ENCODE data around the gene SETD2. TPM values are rescaled to one million over a fixed set of nuclear protein-coding genes. Genes with fewer than 3 reads are reported as not detected.

SETD2 gene
- polyA plus RNA-seq, 1 experiment: 30.8 TPM

GRCh38 chr3:46984591-46985459, 179.1 kb downstream of the SETD2 start:
- Histone ChIP-seq H3K4me3 (ENCODE audit: low read depth, low read length) (no peak overlapping the region), H3K27me3 (ENCODE audit: control insufficient read depth, insufficient read depth, low read length) (no peaks in the 10 kb centered on the region), H3K27ac (ENCODE audit: low read depth, low read length) (no peak overlapping the region), H3K9me3 (ENCODE audit: control insufficient read depth, insufficient read depth, low read length) (no peaks in the 10 kb centered on the region; the same call in 1 of the 2 replicates)
- ChIA-PET POLR2A (no interaction called here), CTCF (interaction anchor here (1.0 kb wide), 1 partner anchor 61 kb away, joined by 3 read pairs; no protein-coding TSS in a partner anchor)
- no peak for DNase-seq (ENCODE audit: low read depth, low spot score)
- TF ChIP-seq CTCF (IDR thresholded peaks at IDR 0.05; ENCODE audit: low read depth, low read length): no peak

- CTCF ChIA-PET: interaction anchor here (1.3 kb wide), 1 partner anchor 59 kb away, joined by 3 read pairs; no protein-coding TSS in a partner anchor
These were observed 181.4 kb downstream of the SETD2 start for GRCh38 chr3:46982546-46982945.

GRCh38 chr3:46981932-46982471, 181.9 kb downstream of the SETD2 start:
- TF ChIP-seq CTCF (IDR thresholded peaks at IDR 0.05; ENCODE audit: low read depth, low read length): no peak
- no peak for DNase-seq (ENCODE audit: low read depth, low spot score)
- Histone ChIP-seq H3K4me3 (ENCODE audit: low read depth, low read length) (no peak overlapping the region), H3K9me3 (ENCODE audit: control insufficient read depth, insufficient read depth, low read length) (no peaks in the 10 kb centered on the region), H3K27me3 (ENCODE audit: control insufficient read depth, insufficient read depth, low read length) (no peaks in the 10 kb centered on the region), H3K27ac (ENCODE audit: low read depth, low read length) (no peak overlapping the region)
- POLR2A ChIA-PET: interaction anchor here (0.8 kb wide), 1 partner anchor 10 kb away, joined by 3 read pairs; no protein-coding TSS in a partner anchor
- CTCF ChIA-PET: interaction anchor here (1.3 kb wide), 1 partner anchor 58 kb away, joined by 3 read pairs; no protein-coding TSS in a partner anchor

More at GRCh38 chr3:46982546-46982945, 181.4 kb downstream of the SETD2 start:
- POLR2A ChIA-PET: no interaction called here
- H3K27me3 ChIP-seq (ENCODE audit: control insufficient read depth, insufficient read depth, low read length): no peaks in the 10 kb centered on the region
- no peak overlapping the region for H3K4me3 ChIP-seq (ENCODE audit: low read depth, low read length)
- DNase-seq (ENCODE audit: low read depth, low spot score): no peak
- no peak for TF ChIP-seq CTCF (IDR thresholded peaks at IDR 0.05; ENCODE audit: low read depth, low read length)
- no peak overlapping the region for H3K27ac ChIP-seq (ENCODE audit: low read depth, low read length)
- no peaks in the 10 kb centered on the region for H3K9me3 ChIP-seq (ENCODE audit: control insufficient read depth, insufficient read depth, low read length)

- TF ChIP-seq CTCF (IDR thresholded peaks at IDR 0.05; ENCODE audit: low read depth, low read length): no peak
- no peak for DNase-seq (ENCODE audit: low read depth, low spot score)
- H3K4me3 ChIP-seq (ENCODE audit: low read depth, low read length): peak overlapping the region; percentile 75
- no peaks in the 10 kb centered on the region; the same call in 1 of the 2 replicates for H3K9me3 ChIP-seq (ENCODE audit: control insufficient read depth, insufficient read depth, low read length)
- H3K27me3 ChIP-seq (ENCODE audit: control insufficient read depth, insufficient read depth, low read length): no peaks in the 10 kb centered on the region
- no peak overlapping the region for H3K27ac ChIP-seq (ENCODE audit: low read depth, low read length)
- POLR2A ChIA-PET: interaction anchor here (0.8 to 1.8 kb wide), 4 partner anchors 15 to 44 kb away, joined by 3 to 8 read pairs (median 4); no protein-coding TSS in a partner anchor
- CTCF ChIA-PET: interaction anchor here (1.5 kb wide), 1 partner anchor 44 kb away, joined by 6 read pairs; no protein-coding TSS in a partner anchor
These were observed 183.9 kb downstream of the SETD2 start for GRCh38 chr3:46979958-46980497.
